ENCODE results near the gene GAREM2.

GRCh38 chr2:26217720-26218119 is 44.8 kb downstream of the GAREM2 start:
- no peak for TF ChIP-seq CTCF (optimal IDR thresholded peaks at IDR 0.05 in 1 of 3, IDR thresholded peaks at IDR 0.05 in 1 of 3, conservative IDR thresholded peaks at IDR 0.05 in 1 of 3; ENCODE audit: extremely low read depth in 1 of 3, insufficient read depth in 2 of 3, low read length in 3 of 3)
- TF ChIP-seq EZH2 (IDR thresholded peaks at IDR 0.05; ENCODE audit: low read length): no peak
